H9 (cell line): Measurements from ENCODE around the gene SHISAL2B. TPM values are rescaled to one million over a fixed set of nuclear protein-coding genes. Genes with fewer than 3 reads are reported as not detected.

Experiments
- DNase-seq: peaks from one replicate; pipeline ENCODE4 v3.0.0-alpha.2; 2017
- H2AFZ ChIP-seq: one replicate; pipeline ENCODE4 v1.6.1; 2013; ENCODE audit warnings: mild to moderate bottlenecking, low read length, control low read depth, moderate library complexity
- H2AK5ac ChIP-seq: 2 replicates; pipeline ENCODE4 v1.6.1; 2013; ENCODE audit warnings: low read length, control low read depth, mixed read lengths; ENCODE audit not compliant: insufficient read length
- H2BK120ac ChIP-seq: one replicate; pipeline ENCODE4 v1.6.1; 2013; ENCODE audit warnings: low read depth, mild to moderate bottlenecking, low read length, control low read depth, inconsistent platforms; ENCODE audit not compliant: poor library complexity, severe bottlenecking
- H2BK12ac ChIP-seq: 2 replicates; pipeline ENCODE4 v1.6.1; 2013; ENCODE audit warnings: low read length, control low read depth, mixed read lengths, low read depth; ENCODE audit not compliant: insufficient read length
- H2BK15ac ChIP-seq: 2 replicates; pipeline ENCODE4 v1.6.1; 2013; ENCODE audit warnings: low read depth, low read length, control low read depth
- H2BK20ac ChIP-seq: one replicate; pipeline ENCODE4 v1.6.1; 2013; ENCODE audit warnings: low read depth, mild to moderate bottlenecking, low read length, control low read depth, inconsistent platforms; ENCODE audit not compliant: poor library complexity, severe bottlenecking
- H2BK5ac ChIP-seq: 2 replicates; pipeline ENCODE4 v1.6.1; 2013; ENCODE audit warnings: low read length, control low read depth, mixed read lengths; ENCODE audit not compliant: insufficient read length
- H3K14ac ChIP-seq: 2 replicates; pipeline ENCODE4 v1.6.1; 2013; ENCODE audit warnings: low read length, control low read depth; ENCODE audit not compliant: insufficient read depth
- H3K18ac ChIP-seq: 2 replicates; pipeline ENCODE4 v1.6.1; 2013; ENCODE audit warnings: low read depth, mild to moderate bottlenecking, mixed read lengths, low read length, control low read depth; ENCODE audit not compliant: insufficient read length
- H3K23ac ChIP-seq: 2 replicates; pipeline ENCODE4 v1.6.1; 2013; ENCODE audit warnings: low read length, control low read depth, mixed read lengths, low read depth; ENCODE audit not compliant: insufficient read length
- H3K23me2 ChIP-seq: 2 replicates; pipeline ENCODE4 v1.6.1; 2013; ENCODE audit warnings: low read depth, mild to moderate bottlenecking, mixed read lengths, low read length, control low read depth; ENCODE audit not compliant: insufficient read length, poor library complexity, severe bottlenecking
- H3K27ac ChIP-seq: 2 replicates; pipeline ENCODE4 v1.5.1; 2013; ENCODE audit warnings: low read length, control low read depth, mixed read lengths, low read depth; ENCODE audit not compliant: insufficient read length
- H3K27me3 ChIP-seq: 2 replicates; pipeline ENCODE4 v1.6.1; 2013; ENCODE audit warnings: low read length, control low read depth, inconsistent platforms; ENCODE audit not compliant: insufficient read depth
- H3K4ac ChIP-seq: 2 replicates; pipeline ENCODE4 v1.6.1; 2013; ENCODE audit warnings: low read depth, mild to moderate bottlenecking, control low read depth, inconsistent platforms, low read length, moderate library complexity
- H3K4me1 ChIP-seq: 2 replicates; pipeline ENCODE4 v1.6.1; 2013; ENCODE audit warnings: low read length, control low read depth, inconsistent platforms; ENCODE audit not compliant: insufficient read depth
- H3K4me2 ChIP-seq: 2 replicates; pipeline ENCODE4 v1.6.1; 2013; ENCODE audit warnings: low read length, control low read depth, mixed read lengths; ENCODE audit not compliant: insufficient read length, insufficient read depth
- H3K56ac ChIP-seq: 2 replicates; pipeline ENCODE4 v1.6.1; 2013; ENCODE audit warnings: low read depth, mild to moderate bottlenecking, mixed read lengths, low read length, control low read depth; ENCODE audit not compliant: insufficient read length
- H3K79me1 ChIP-seq: 2 replicates; pipeline ENCODE4 v1.6.1; 2013; ENCODE audit warnings: low read depth, mild to moderate bottlenecking, moderate library complexity, low read length, control low read depth, inconsistent platforms; ENCODE audit not compliant: insufficient read depth, poor library complexity, severe bottlenecking
- H3K79me2 ChIP-seq: 2 replicates; pipeline ENCODE4 v1.6.1; 2013; ENCODE audit warnings: low read length, control low read depth, inconsistent platforms; ENCODE audit not compliant: insufficient read depth
- H3K9ac ChIP-seq: 2 replicates; pipeline ENCODE4 v1.6.1; 2013; ENCODE audit warnings: low read length, control low read depth, mixed read lengths; ENCODE audit not compliant: insufficient read length; ENCODE audit errors: extremely low read depth
- H3K9me3 ChIP-seq: one replicate; pipeline ENCODE4 v1.6.1; 2013; ENCODE audit warnings: low read depth, low read length, inconsistent platforms; ENCODE audit not compliant: control insufficient read depth
- H3T11ph ChIP-seq: one replicate; pipeline ENCODE4 v1.6.1; 2013; ENCODE audit warnings: mild to moderate bottlenecking, low read length, control low read depth, inconsistent platforms
- H4K20me1 ChIP-seq: one replicate; pipeline ENCODE4 v1.6.1; 2013; ENCODE audit not compliant: control insufficient read depth, insufficient read length, insufficient read depth
- H4K5ac ChIP-seq: 2 replicates; pipeline ENCODE4 v1.6.1; 2013; ENCODE audit warnings: low read depth, mild to moderate bottlenecking, mixed read lengths, low read length, control low read depth; ENCODE audit not compliant: insufficient read length
- H4K8ac ChIP-seq: replicated peaks from 2 replicates; pipeline ENCODE4 v1.6.1; 2013; ENCODE audit warnings: low read length, control low read depth, mixed read lengths, low read depth; ENCODE audit not compliant: insufficient read length
- H4K91ac ChIP-seq: 2 replicates; pipeline ENCODE4 v1.6.1; 2013; ENCODE audit warnings: low read depth, mild to moderate bottlenecking, moderate library complexity, mixed read lengths, low read length, control low read depth; ENCODE audit not compliant: insufficient read length
- H3K27ac Mint-ChIP-seq, 3 experiments: 2 replicates in 2 of 3; 3 replicates in 1 of 3; pipeline ENCODE4 v1.8.0; 2020 to 2021; ENCODE audit warnings: mixed read lengths in 3 of 3, mild to moderate bottlenecking in 1 of 3, moderate library complexity in 1 of 3
- H3K27me3 Mint-ChIP-seq: 2 replicates; pipeline ENCODE4 v1.8.0; 2021; ENCODE audit warnings: low read depth, mild to moderate bottlenecking, moderate library complexity, mixed read lengths
- H3K36me3 Mint-ChIP-seq, 3 experiments: 2 replicates in 2 of 3; 3 replicates in 1 of 3; pipeline ENCODE4 v1.8.0; 2020 to 2021; ENCODE audit warnings: low read depth in 3 of 3, mixed read lengths in 3 of 3; ENCODE audit not compliant: insufficient read depth in 1 of 3
- H3K4me1 Mint-ChIP-seq, 2 experiments: 2 replicates each; pipeline ENCODE4 v1.8.0; 2020; ENCODE audit warnings: mixed read lengths in 2 of 2
- H3K4me3 Mint-ChIP-seq, 2 experiments: 2 replicates in 1 of 2; 3 replicates in 1 of 2; pipeline ENCODE4 v1.8.0; 2020 to 2021; ENCODE audit warnings: mild to moderate bottlenecking in 2 of 2, mixed read lengths in 2 of 2, moderate library complexity in 1 of 2
- H3K9me3 Mint-ChIP-seq, 2 experiments: 2 replicates in 1 of 2; 3 replicates in 1 of 2; pipeline ENCODE4 v1.8.0; 2020; ENCODE audit warnings: mild to moderate bottlenecking in 2 of 2, mixed read lengths in 2 of 2, moderate library complexity in 1 of 2
- CTCF ChIP-seq: fragments of 200-600 bp; sonication (generic); conservative IDR thresholded peaks from 3 replicates; pipeline ENCODE4 v1.8.0; 2021; ENCODE audit warnings: antibody characterized with exemption, mild to moderate bottlenecking
- WGBS: extraction: QIAGEN DNeasy Blood & Tissue Kit; methylation state at CpG from one replicate; pipeline ENCODE4 v1.1.7; 2013; ENCODE audit warnings: missing lambda C conversion rate, low lambda C conversion rate, mixed read lengths; ENCODE audit not compliant: insufficient read length; ENCODE audit errors: extremely low coverage; 5-methylcytosine and 5-hydroxymethylcytosine counted together
- total RNA-seq: library from RNA; stranded (reverse); gene quantifications from 2 replicates; pipeline ENCODE4 v1.2.1, GENCODE V29; 2021

Gene SHISAL2B
- total RNA-seq, 1 experiment from 2014 or later = 5.0 TPM

DNA sequence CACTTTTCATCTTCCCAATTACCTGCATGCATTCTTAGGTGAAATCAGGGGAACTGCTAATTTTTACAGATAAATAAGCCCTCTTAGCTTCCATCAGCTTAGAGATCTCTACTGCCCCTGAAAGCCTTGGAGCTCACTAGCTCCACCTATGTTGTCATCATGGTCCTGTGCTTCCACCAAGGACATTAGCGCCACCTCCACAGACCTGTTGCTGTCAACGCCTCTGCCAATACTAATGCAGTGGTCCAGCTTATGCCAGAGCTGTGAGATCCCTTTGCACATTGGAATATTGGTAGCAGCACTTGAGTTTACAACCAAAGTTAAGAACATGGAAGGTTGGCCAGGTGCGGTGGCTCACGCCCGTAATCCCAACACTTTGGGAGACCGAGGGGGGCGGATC, 7.7 kb upstream of the SHISAL2B start:
- no peak overlapping the region for H2BK12ac ChIP-seq
- no peak overlapping the region for H3K18ac ChIP-seq
- peak; percentile 71 for DNase-seq
- H3K23me2 ChIP-seq = no peaks in the 10 kb centered on the region
- Mint-ChIP-seq H3K36me3 (no peaks in the 10 kb centered on the region), H3K9me3 (no peaks in the 10 kb centered on the region), H3K4me1 (peaks cover 9 to 31% of the 10 kb centered on the region in 2 experiments), H3K27ac (no peak overlapping the region), H3K27me3 (peaks cover 3% of the 10 kb centered on the region; the same call in 1 of the 2 replicates), H3K4me3 (no peak overlapping the region)
- H2BK15ac ChIP-seq = no peak overlapping the region
- no peak overlapping the region for H3K23ac ChIP-seq
- H3K27ac ChIP-seq = no peak overlapping the region
- peak; percentile 65 for TF ChIP-seq CTCF
- H2AFZ ChIP-seq = no peak overlapping the region
- no peak overlapping the region for H3K56ac ChIP-seq
- H4K5ac ChIP-seq = no peak overlapping the region
- H3K4me1 ChIP-seq = no peaks in the 10 kb centered on the region; the same call in 1 of the 2 replicates
- no peak overlapping the region for H4K91ac ChIP-seq
- WGBS = no CpG with 5 or more reads among the region's 7 CpGs
- H2BK5ac ChIP-seq = no peak overlapping the region
- no peaks in the 10 kb centered on the region for H4K20me1 ChIP-seq
- H2BK20ac ChIP-seq = no peak overlapping the region
- no peak overlapping the region for H3K4ac ChIP-seq
- H2BK120ac ChIP-seq = no peak overlapping the region
- H3K79me2 ChIP-seq = no peaks in the 10 kb centered on the region
- H3K79me1 ChIP-seq = no peaks in the 10 kb centered on the region
- no peak overlapping the region for H3T11ph ChIP-seq
- H3K4me2 ChIP-seq = no peak overlapping the region
- H4K8ac ChIP-seq = no peak overlapping the region
- H3K9me3 ChIP-seq = no peaks in the 10 kb centered on the region
- H3K14ac ChIP-seq = no peak overlapping the region
- H3K27me3 ChIP-seq = no peaks in the 10 kb centered on the region
- no peak overlapping the region for H3K9ac ChIP-seq
- no peak overlapping the region for H2AK5ac ChIP-seq
